ENCODE measurements around the gene UBL5. TPM values are rescaled to one million over a fixed set of nuclear protein-coding genes. Genes with fewer than 3 reads are reported as not detected.

UBL5 gene
- total and polyA plus RNA-seq, 10 of the 15 experiments (the other 5 are each of a cell fraction or from before 2014, with no cell fraction given), result 297 to 897 (median 711) TPM

GRCh38 chr19:9856609-9857008 is 28.9 kb downstream of the UBL5 start (continued):
- TF ChIP-seq, protein P1, sequence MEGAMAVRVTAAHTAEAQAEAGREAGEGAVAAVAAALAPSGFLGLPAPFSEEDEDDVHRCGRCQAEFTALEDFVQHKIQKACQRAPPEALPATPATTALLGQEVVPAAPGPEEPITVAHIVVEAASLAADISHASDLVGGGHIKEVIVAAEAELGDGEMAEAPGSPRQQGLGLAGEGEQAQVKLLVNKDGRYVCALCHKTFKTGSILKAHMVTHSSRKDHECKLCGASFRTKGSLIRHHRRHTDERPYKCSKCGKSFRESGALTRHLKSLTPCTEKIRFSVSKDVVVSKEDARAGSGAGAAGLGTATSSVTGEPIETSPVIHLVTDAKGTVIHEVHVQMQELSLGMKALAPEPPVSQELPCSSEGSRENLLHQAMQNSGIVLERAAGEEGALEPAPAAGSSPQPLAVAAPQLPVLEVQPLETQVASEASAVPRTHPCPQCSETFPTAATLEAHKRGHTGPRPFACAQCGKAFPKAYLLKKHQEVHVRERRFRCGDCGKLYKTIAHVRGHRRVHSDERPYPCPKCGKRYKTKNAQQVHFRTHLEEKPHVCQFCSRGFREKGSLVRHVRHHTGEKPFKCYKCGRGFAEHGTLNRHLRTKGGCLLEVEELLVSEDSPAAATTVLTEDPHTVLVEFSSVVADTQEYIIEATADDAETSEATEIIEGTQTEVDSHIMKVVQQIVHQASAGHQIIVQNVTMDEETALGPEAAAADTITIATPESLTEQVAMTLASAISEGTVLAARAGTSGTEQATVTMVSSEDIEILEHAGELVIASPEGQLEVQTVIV (IDR thresholded peaks at IDR 0.05; ENCODE audit: borderline replicate concordance, partially characterized antibody), result no peak
- TF ChIP-seq ZNF207 (IDR thresholded peaks at IDR 0.05; ENCODE audit: borderline replicate concordance) (no peak), ESRRA (IDR thresholded peaks at IDR 0.05; ENCODE audit: low read length) (no peak), ATF7 (IDR thresholded peaks at IDR 0.05; ENCODE audit: low read depth) (no peak), KDM1A (IDR thresholded peaks at IDR 0.05; ENCODE audit: borderline replicate concordance) (no peak), ZBTB33 (IDR thresholded peaks at IDR 0.05) (no peak)
- TF ChIP-seq, protein P2, sequence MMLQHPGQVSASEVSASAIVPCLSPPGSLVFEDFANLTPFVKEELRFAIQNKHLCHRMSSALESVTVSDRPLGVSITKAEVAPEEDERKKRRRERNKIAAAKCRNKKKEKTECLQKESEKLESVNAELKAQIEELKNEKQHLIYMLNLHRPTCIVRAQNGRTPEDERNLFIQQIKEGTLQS (IDR thresholded peaks at IDR 0.05; ENCODE audit: borderline replicate concordance, extremely low read depth, low read depth, low read length), result no peak

Measured in GM12878 (cell line).